Measurements from ENCODE around the gene NAV2. TPM values are rescaled to one million over a fixed set of nuclear protein-coding genes. Genes with fewer than 3 reads are reported as not detected.

NAV2 gene
- polyA plus RNA-seq, 2 donors: 4.3 to 9.7 TPM

- H3K27ac ChIP-seq (ENCODE audit: low read depth in 2 of 2, low read length in 1 of 2): no peak overlapping the region
- H3K4me3 ChIP-seq (ENCODE audit: low read depth in 1 of 2, low read length in 2 of 2): peak overlapping the region; percentile 42 to 50
- H3K27me3 ChIP-seq (ENCODE audit: control insufficient read depth in 1 of 2, insufficient read depth in 2 of 2, low read length in 2 of 2): no peaks in the 10 kb centered on the region
- H3K4me1 ChIP-seq (ENCODE audit: control insufficient read depth in 2 of 2, insufficient read depth in 2 of 2, low read length in 1 of 2): peaks cover 2 to 8% of the 10 kb centered on the region in 2 donors
- H3K36me3 ChIP-seq (ENCODE audit: control insufficient read depth in 2 of 2, insufficient read depth in 2 of 2, low read length in 1 of 2): no peaks in the 10 kb centered on the region
- H3K9me3 ChIP-seq (ENCODE audit: control insufficient read depth in 2 of 2, insufficient read depth in 1 of 2, low read depth in 1 of 2, low read length in 1 of 2): no peaks in the 10 kb centered on the region
- WGBS, 2 donors: 4 to 7% methylated on average over 25 to 29 of the region's 29 CpGs
Observed at GRCh38 chr11:19777377-19778102, 64.9 kb downstream of the NAV2 start.

GRCh38 chr11:19779740-19780139, 67.1 kb downstream of the NAV2 start:
- Histone ChIP-seq H3K36me3 (ENCODE audit: control insufficient read depth in 2 of 2, insufficient read depth in 2 of 2, low read length in 1 of 2) (no peaks in the 10 kb centered on the region), H3K4me3 (ENCODE audit: low read depth in 1 of 2, low read length in 2 of 2) (no peak overlapping the region), H3K9me3 (ENCODE audit: control insufficient read depth in 2 of 2, insufficient read depth in 1 of 2, low read depth in 1 of 2, low read length in 1 of 2) (no peaks in the 10 kb centered on the region), H3K27me3 (ENCODE audit: control insufficient read depth in 1 of 2, insufficient read depth in 2 of 2, low read length in 2 of 2) (no peaks in the 10 kb centered on the region), H3K4me1 (ENCODE audit: control insufficient read depth in 2 of 2, insufficient read depth in 2 of 2, low read length in 1 of 2) (peaks cover 0 to 8% of the 10 kb centered on the region in 2 donors), H3K27ac (ENCODE audit: low read depth in 2 of 2, low read length in 1 of 2) (no peak overlapping the region)
- WGBS, 2 donors: 62 to 63% methylated on average over 2 of the region's 2 CpGs

DNA sequence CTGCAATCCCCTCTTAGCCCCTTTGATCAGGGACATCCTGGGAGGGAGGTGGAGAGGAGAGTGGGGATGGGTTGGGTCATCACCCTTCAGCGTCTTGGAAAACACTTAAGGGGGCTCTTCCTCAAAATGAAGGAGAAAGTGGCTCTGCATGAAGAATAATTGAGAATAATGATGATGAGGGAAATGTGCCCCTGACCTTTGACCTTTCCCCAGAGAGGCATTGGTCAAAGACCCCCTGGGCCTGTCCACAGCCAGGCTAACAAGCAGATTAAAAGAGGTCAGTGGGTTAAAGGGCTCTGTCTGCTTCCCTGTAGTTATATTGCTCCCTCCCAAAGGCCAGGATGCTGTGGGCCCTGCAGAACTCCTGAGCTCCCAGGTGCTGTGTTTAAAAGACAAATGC, 68.7 kb downstream of the NAV2 start:
- WGBS, 2 donors: 88 to 93% methylated on average over 1 of the region's 1 CpG
- Histone ChIP-seq H3K4me3 (ENCODE audit: low read depth in 1 of 2, low read length in 2 of 2) (no peak overlapping the region), H3K4me1 (ENCODE audit: control insufficient read depth in 2 of 2, insufficient read depth in 2 of 2, low read length in 1 of 2) (peaks cover 0 to 8% of the 10 kb centered on the region in 2 donors), H3K36me3 (ENCODE audit: control insufficient read depth in 2 of 2, insufficient read depth in 2 of 2, low read length in 1 of 2) (no peaks in the 10 kb centered on the region), H3K9me3 (ENCODE audit: control insufficient read depth in 2 of 2, insufficient read depth in 1 of 2, low read depth in 1 of 2, low read length in 1 of 2) (no peaks in the 10 kb centered on the region), H3K27ac (ENCODE audit: low read depth in 2 of 2, low read length in 1 of 2) (no peak overlapping the region), H3K27me3 (ENCODE audit: control insufficient read depth in 1 of 2, insufficient read depth in 2 of 2, low read length in 2 of 2) (no peaks in the 10 kb centered on the region)

DNA sequence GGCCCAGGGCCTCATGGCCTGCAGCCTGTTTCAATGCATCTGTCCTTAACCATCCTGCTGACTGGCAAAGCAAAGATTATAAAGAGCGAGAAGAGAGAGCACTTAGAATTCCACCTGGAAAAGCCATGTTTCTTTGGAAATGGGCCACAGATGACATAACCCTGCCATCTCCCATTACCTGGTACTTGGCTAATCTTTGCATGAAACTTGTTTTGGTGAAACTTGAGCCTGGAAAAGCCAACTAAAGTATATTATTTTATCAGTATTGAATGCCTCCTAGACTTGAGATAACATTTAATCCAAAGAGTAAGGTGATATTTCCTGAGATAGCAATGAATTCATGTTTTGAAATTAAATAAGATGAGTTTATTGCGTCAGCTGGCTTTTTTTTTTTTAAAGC, 72.6 kb downstream of the NAV2 start:
- Histone ChIP-seq H3K9me3 (ENCODE audit: control insufficient read depth in 2 of 2, insufficient read depth in 1 of 2, low read depth in 1 of 2, low read length in 1 of 2) (no peaks in the 10 kb centered on the region), H3K27ac (ENCODE audit: low read depth in 2 of 2, low read length in 1 of 2) (no peak overlapping the region), H3K27me3 (ENCODE audit: control insufficient read depth in 1 of 2, insufficient read depth in 2 of 2, low read length in 2 of 2) (no peaks in the 10 kb centered on the region), H3K4me1 (ENCODE audit: control insufficient read depth in 2 of 2, insufficient read depth in 2 of 2, low read length in 1 of 2) (no peaks in the 10 kb centered on the region), H3K4me3 (ENCODE audit: low read depth in 1 of 2, low read length in 2 of 2) (no peak overlapping the region), H3K36me3 (ENCODE audit: control insufficient read depth in 2 of 2, insufficient read depth in 2 of 2, low read length in 1 of 2) (no peaks in the 10 kb centered on the region)
- 94 to 95% methylated on average over 2 of the region's 2 CpGs for WGBS, 2 donors

DNA sequence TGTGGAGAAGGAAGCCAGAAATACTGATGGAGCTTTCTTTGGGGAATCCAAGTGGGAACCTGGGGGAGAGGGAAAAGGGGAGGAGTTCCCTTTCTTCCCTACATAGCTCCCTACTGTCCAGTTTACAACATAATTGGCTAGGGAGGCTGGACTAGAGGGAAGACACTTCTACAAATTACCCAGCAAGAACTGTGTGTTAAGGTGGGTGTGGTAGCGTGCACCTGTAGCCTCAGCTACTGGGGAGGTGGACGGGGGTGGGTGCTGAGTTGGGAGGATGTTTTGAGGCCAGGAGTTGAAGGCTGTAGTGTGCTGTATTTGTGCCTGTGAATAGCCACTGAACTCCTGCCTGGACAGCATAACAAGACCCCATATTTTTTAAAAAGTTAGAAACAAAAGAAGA, 74.0 kb downstream of the NAV2 start:
- Histone ChIP-seq H3K27me3 (ENCODE audit: control insufficient read depth in 1 of 2, insufficient read depth in 2 of 2, low read length in 2 of 2) (no peaks in the 10 kb centered on the region), H3K4me3 (ENCODE audit: low read depth in 1 of 2, low read length in 2 of 2) (no peak overlapping the region), H3K9me3 (ENCODE audit: control insufficient read depth in 2 of 2, insufficient read depth in 1 of 2, low read depth in 1 of 2, low read length in 1 of 2) (no peaks in the 10 kb centered on the region), H3K4me1 (ENCODE audit: control insufficient read depth in 2 of 2, insufficient read depth in 2 of 2, low read length in 1 of 2) (peaks cover 0 to 3% of the 10 kb centered on the region in 2 donors), H3K27ac (ENCODE audit: low read depth in 2 of 2, low read length in 1 of 2) (no peak overlapping the region), H3K36me3 (ENCODE audit: control insufficient read depth in 2 of 2, insufficient read depth in 2 of 2, low read length in 1 of 2) (no peaks in the 10 kb centered on the region)
- WGBS, 2 donors: 84 to 90% methylated on average over 2 of the region's 2 CpGs

GRCh38 chr11:19788435-19788834, 75.8 kb downstream of the NAV2 start:
- Histone ChIP-seq H3K4me3 (ENCODE audit: low read depth in 1 of 2, low read length in 2 of 2) (no peak overlapping the region), H3K27ac (ENCODE audit: low read depth in 2 of 2, low read length in 1 of 2) (no peak overlapping the region), H3K9me3 (ENCODE audit: control insufficient read depth in 2 of 2, insufficient read depth in 1 of 2, low read depth in 1 of 2, low read length in 1 of 2) (no peaks in the 10 kb centered on the region), H3K27me3 (ENCODE audit: control insufficient read depth in 1 of 2, insufficient read depth in 2 of 2, low read length in 2 of 2) (no peaks in the 10 kb centered on the region), H3K36me3 (ENCODE audit: control insufficient read depth in 2 of 2, insufficient read depth in 2 of 2, low read length in 1 of 2) (no peaks in the 10 kb centered on the region), H3K4me1 (ENCODE audit: control insufficient read depth in 2 of 2, insufficient read depth in 2 of 2, low read length in 1 of 2) (peaks cover 2 to 3% of the 10 kb centered on the region in 2 donors)
- 89 to 92% methylated on average over 4 of the region's 4 CpGs for WGBS, 2 donors

- H3K4me1 ChIP-seq (ENCODE audit: control insufficient read depth in 2 of 2, insufficient read depth in 2 of 2, low read length in 1 of 2): peaks cover 2 to 3% of the 10 kb centered on the region in 2 donors
- H3K9me3 ChIP-seq (ENCODE audit: control insufficient read depth in 2 of 2, insufficient read depth in 1 of 2, low read depth in 1 of 2, low read length in 1 of 2): no peaks in the 10 kb centered on the region
- no peak overlapping the region for H3K4me3 ChIP-seq (ENCODE audit: low read depth in 1 of 2, low read length in 2 of 2)
- no peaks in the 10 kb centered on the region for H3K27me3 ChIP-seq (ENCODE audit: control insufficient read depth in 1 of 2, insufficient read depth in 2 of 2, low read length in 2 of 2)
- WGBS, 2 donors: 75 to 84% methylated on average over 6 of the region's 6 CpGs
- H3K36me3 ChIP-seq (ENCODE audit: control insufficient read depth in 2 of 2, insufficient read depth in 2 of 2, low read length in 1 of 2): no peaks in the 10 kb centered on the region
- H3K27ac ChIP-seq (ENCODE audit: low read depth in 2 of 2, low read length in 1 of 2): no peak overlapping the region
Observed at GRCh38 chr11:19789245-19789644, 76.6 kb downstream of the NAV2 start.

- Histone ChIP-seq H3K4me1 (ENCODE audit: control insufficient read depth in 2 of 2, insufficient read depth in 2 of 2, low read length in 1 of 2) (peaks cover 2 to 3% of the 10 kb centered on the region in 2 donors), H3K36me3 (ENCODE audit: control insufficient read depth in 2 of 2, insufficient read depth in 2 of 2, low read length in 1 of 2) (no peaks in the 10 kb centered on the region), H3K27ac (ENCODE audit: low read depth in 2 of 2, low read length in 1 of 2) (no peak overlapping the region), H3K9me3 (ENCODE audit: control insufficient read depth in 2 of 2, insufficient read depth in 1 of 2, low read depth in 1 of 2, low read length in 1 of 2) (no peaks in the 10 kb centered on the region), H3K27me3 (ENCODE audit: control insufficient read depth in 1 of 2, insufficient read depth in 2 of 2, low read length in 2 of 2) (no peaks in the 10 kb centered on the region), H3K4me3 (ENCODE audit: low read depth in 1 of 2, low read length in 2 of 2) (no peak overlapping the region)
- 37 to 40% methylated on average over 10 of the region's 10 CpGs for WGBS, 2 donors
Observed at GRCh38 chr11:19789835-19790710, 77.4 kb downstream of the NAV2 start.

- 75 to 79% methylated on average over 8 of the region's 8 CpGs for WGBS, 2 donors
- Histone ChIP-seq H3K4me3 (ENCODE audit: low read depth in 1 of 2, low read length in 2 of 2) (no peak overlapping the region), H3K4me1 (ENCODE audit: control insufficient read depth in 2 of 2, insufficient read depth in 2 of 2, low read length in 1 of 2) (peaks cover 2 to 3% of the 10 kb centered on the region in 2 donors), H3K27me3 (ENCODE audit: control insufficient read depth in 1 of 2, insufficient read depth in 2 of 2, low read length in 2 of 2) (no peaks in the 10 kb centered on the region), H3K27ac (ENCODE audit: low read depth in 2 of 2, low read length in 1 of 2) (no peak overlapping the region), H3K36me3 (ENCODE audit: control insufficient read depth in 2 of 2, insufficient read depth in 2 of 2, low read length in 1 of 2) (no peaks in the 10 kb centered on the region), H3K9me3 (ENCODE audit: control insufficient read depth in 2 of 2, insufficient read depth in 1 of 2, low read depth in 1 of 2, low read length in 1 of 2) (no peaks in the 10 kb centered on the region)
Observed at GRCh38 chr11:19790831-19791552, 78.4 kb downstream of the NAV2 start.

Data from esophagus (tissue), 2 donors.